Esophagus squamous epithelium (tissue), 4 donors: Measurements from ENCODE around the gene PRSS27.

Experiments used
- CTCF ChIP-seq, 6 experiments: fragments of 450-650 bp in 4 of 6; fragments of 200-600 bp in 2 of 6; sonication (generic) in 2 of 6; IDR thresholded peaks; one replicate each; pipeline ENCODE4 v1.5.1; 2016 to 2019; ENCODE audit warnings: antibody characterized with exemption in 6 of 6, mild to moderate bottlenecking in 4 of 6, moderate library complexity in 4 of 6
- POLR2A ChIP-seq, 4 donors: fragments of 450-650 bp; IDR thresholded peaks; one replicate each; pipeline ENCODE4 v1.6.1; 2017; ENCODE audit warnings: antibody characterized with exemption in 4 of 4, mild to moderate bottlenecking in 4 of 4, moderate library complexity in 3 of 4

GRCh38 chr16:2757344-2757743 is 37.3 kb upstream of the PRSS27 start:
- no peak for TF ChIP-seq CTCF (IDR thresholded peaks at IDR 0.05)
- no peak for TF ChIP-seq POLR2A (IDR thresholded peaks at IDR 0.05)
